Cortex of kidney (tissue), 1 donor: ENCODE results near the gene SLC35F4.

Experiments used
- DNase-seq: peaks from one replicate; lab custom pipeline; 2025; lab: John Stamatoyannopoulos, UW

SLC35F4 gene

GRCh38 chr14:57617510-57617909 is 248.4 kb downstream of the SLC35F4 start:
- DNase-seq: no peak

DNA sequence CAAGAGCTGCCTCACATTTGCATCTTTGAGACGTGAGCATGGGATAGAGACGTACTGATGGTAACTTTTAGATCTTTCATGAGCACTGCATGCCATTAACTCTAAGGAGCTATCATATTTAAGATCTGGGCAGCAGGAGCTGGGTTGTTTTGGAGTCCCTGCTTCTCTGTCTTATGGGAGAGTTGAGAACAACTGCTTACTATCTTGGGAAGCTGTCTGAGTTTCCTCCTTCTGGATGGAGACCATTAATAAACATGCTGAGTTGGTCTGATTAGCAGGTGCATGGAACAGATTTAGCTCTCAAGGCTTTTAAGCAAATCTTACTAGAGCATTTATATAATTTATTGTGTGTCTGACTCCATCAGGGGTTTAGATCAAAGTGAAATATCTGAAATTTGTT is 252.9 kb downstream of the SLC35F4 start:
- DNase-seq: no peak

- no peak for DNase-seq
These were observed 254.3 kb downstream of the SLC35F4 start for GRCh38 chr14:57611555-57612075.

- DNase-seq: no peak
These were observed 255.3 kb downstream of the SLC35F4 start for GRCh38 chr14:57610631-57611030.

DNA sequence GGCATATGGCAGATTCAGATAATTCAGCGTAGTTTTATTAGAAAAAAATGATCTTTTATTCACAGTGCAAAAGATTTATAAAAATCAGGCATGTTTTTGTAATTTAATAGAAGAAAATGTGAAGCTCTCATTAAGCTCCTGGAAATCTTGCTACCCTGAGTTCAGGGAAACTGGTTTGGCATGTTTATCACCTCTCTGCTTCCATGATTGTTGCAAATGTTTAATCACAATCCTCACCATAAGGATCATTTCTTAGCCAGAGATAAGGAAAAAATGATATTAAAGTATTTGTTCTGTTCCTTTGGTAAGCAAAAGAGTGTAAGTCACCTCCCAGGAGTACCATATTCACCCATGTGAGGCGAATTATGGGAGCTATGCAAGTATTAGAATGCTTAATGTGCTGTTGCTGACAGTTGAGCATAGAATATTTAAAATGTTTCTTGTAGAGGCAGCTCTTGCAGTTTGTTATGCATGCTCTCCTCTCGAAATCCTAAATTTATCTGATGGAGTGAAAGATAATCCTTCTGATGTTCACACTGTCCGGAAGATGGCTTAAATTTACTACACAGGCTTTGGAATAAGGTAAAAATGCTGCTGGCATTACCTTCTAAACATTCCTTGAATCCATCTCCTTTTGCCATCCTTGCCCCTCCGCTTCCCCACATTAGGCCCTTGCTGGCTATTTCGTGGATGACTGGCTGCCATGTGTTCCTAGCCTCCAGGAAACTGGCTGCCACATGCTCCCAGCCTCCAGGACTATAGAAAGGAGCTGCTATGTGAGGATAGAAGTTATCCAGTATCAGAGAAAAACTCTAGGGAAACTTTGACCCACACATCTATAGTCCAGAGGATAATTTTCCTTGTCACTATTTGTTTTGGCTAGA is 256.5 kb downstream of the SLC35F4 start:
- DNase-seq: no peak

GRCh38 chr14:57607086-57607485 is 258.8 kb downstream of the SLC35F4 start:
- no peak for DNase-seq

DNA sequence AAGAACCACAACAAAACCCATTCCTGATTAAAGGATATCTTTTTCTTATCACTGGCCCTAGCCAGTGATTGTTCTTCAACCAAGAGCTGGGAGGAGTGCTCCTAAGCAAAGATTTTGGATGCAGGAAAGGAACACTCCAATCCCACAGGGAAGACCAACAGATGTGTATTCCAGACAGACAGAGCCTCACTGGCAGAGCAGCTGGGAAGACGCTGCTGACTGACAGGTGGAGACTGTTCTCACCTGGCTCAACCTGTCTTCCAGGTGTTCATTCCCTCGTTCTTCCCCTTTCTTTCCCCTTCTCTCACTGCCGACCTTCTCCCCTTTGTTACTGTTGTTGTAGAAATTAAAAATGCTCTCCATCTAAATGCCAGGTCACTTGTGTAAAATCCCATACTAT is 282.5 kb downstream of the SLC35F4 start:
- DNase-seq: no peak

- no peak for DNase-seq
These were observed 283.1 kb downstream of the SLC35F4 start for GRCh38 chr14:57582746-57583145.

- DNase-seq: no peak
These were observed 287.1 kb downstream of the SLC35F4 start for GRCh38 chr14:57578801-57579200.

DNA sequence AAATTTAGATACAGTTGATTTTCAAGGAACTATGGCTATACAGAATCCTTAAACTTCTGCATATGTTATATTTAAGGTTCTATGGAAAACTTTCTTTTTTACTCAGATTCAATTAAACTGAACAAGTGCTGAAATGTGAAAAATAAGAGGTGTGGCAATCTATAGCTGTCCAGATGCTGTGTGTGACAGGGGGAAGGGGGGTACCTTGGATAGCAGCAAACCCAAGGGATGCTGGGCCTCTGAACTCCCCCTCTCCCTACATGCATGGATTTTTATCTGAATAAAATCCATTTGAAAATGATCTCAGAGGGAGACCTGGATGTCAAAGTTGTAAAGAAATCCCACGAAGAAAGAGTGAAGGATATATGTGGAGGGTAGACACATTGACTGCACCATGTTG is 289.4 kb downstream of the SLC35F4 start:
- DNase-seq: no peak

GRCh38 chr14:57575482-57575881 is 290.4 kb downstream of the SLC35F4 start:
- no peak for DNase-seq

DNA sequence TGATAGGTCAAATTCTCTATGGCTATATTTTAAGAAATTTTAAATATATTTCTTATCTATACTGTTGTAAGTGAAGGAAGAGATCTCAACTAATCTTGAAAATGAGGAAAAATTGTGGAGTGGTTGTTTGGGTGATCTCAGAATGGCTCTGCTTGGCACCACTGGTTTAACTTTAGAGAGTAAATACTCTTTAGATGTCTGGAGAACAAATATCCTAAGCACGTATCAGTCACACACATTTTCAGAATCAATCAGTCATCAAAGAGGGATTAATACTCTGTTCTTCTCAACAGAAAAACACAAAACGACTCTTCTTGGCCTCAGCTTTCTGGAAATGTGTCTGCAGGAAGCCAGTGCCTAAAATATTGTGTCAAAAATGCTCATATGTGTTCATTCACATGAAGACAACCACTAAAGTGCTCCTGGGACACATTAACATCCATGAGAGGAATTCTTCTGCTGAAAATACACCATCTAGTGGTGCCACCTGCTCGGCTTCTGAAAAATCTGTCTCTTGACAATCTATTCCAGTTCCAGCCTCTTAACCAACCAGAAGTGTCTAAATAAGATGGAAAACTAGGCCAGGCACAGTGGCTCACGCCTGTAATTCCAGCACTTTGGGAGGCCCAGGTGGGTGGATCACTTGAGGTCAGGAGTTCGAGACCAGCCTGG is 291.1 kb downstream of the SLC35F4 start:
- DNase-seq: no peak

DNA sequence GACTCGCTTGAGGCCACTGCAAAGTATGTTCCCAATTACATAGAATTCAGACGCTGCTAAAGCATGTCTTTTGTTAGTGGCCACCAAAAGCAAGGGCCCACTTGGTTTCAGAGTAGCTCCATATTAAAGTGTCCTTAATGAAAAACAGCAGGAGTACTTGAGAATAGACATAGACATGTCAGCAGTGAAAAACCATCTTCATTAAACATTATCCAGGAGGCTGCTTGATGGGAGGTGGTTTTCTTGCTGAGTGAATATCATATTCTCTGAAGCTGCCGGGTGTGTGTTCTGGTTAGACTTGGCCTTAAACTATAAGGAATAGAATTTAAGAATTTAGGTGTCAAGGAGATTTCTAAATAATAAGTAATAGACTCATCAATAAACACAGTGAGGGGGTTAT is 292.7 kb downstream of the SLC35F4 start:
- no peak for DNase-seq

DNA sequence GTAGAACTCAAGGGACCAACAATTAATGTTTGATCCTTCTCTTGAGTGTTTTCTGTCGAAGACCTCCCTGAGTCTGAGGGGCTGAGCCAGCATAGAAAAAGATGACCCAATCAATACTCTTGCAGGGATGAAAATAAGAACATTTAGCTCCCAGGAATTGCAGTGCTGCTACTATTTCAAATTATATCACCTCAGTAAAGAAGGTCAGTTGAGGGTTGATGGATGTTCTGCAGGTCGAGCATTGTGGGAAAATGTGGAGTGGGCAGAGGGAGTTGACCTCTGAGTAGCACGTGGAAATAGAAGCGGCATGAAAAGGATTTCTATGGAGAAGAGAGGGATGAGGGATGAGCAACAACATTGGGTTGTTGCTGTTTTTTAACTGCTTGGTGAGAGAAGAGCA is 297.3 kb downstream of the SLC35F4 start:
- DNase-seq: no peak

DNA sequence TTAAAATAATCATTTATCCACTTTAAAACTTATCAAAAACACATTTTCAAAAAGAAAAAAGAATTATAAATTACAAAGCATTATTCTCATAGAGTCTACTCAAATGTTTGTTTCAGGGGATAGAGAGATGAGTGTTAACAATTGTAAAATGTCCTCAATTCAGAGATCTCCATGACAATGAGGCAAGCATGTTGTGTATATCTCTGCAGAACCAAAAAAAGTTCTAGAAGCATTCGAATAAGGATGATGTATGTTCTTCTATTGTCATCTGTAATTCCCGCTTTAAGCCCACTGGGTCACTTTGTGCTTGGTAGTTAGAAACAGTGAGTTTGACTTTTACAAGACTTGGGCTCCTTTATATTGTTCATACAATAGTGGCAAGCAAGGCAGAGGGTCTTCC is 298.7 kb downstream of the SLC35F4 start:
- no peak for DNase-seq

DNA sequence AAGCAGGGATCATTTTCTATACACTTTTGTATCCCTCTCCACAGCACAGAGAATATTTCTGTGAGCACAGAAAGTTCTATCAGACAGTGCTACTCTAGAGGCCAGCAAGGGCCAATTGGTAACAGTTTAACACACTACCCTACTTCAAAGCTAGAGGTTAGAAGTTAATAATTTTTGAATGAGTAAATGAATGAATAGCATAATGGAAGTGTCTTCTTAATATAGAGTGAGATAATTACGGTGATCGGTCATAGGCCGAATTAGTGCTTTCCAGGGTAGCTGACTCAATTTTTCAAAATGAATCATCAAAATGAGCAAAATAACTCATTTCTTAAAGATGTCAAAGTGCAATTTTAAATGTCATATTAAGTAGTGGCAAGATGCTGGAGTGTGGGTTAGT is 305.2 kb downstream of the SLC35F4 start:
- no peak for DNase-seq

DNA sequence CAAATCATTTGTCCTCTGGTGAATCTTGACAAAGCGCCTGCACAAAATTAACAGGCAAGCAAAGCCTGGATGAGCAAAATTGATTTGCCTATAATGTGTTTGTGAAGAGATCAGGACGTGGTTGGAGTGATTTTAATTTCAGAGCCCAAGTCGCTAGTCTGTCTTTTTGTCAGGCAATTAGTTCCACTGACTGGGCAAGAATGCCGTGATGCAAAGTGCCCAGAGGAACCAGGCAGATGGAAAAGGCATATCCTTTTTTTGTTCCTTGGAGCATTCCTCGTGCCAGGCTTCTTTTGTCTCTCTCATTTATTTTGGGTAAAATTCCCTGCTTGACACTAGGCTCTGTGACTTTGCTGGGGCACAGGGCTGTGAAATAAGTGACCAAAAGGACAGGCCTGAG is 306.3 kb downstream of the SLC35F4 start:
- DNase-seq: no peak

DNA sequence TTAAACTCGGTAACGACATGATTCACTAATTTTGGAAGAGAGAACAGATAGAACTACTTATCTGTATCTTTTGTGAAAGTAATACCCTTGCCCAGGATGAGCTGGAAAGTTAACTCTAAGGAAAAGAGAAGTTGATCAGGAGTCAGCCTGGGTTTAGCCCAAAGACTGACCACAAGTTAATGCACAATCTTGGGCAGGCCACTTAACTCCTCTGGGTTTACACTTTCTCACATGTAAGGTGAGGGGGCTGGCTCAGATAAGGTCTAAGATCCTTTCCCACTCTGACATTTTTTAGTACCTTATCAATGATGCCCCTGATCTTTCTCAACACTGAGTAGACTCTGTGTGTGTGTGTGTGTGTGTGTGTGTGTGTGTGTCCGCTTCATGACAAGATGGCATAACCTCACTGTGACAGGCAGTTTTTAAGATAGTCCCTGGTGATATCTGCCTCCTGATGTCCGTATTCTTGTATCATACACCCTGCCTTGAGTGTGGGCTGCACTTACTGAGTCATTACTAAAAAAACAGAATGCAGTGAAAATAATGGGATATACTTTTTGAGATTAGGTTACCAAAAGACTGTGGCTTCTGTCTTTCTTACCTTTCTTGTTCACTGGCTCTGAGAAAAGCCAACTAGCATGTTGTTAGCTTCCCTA is 316.0 kb downstream of the SLC35F4 start:
- DNase-seq: no peak

- no peak for DNase-seq
These were observed 316.8 kb downstream of the SLC35F4 start for GRCh38 chr14:57549016-57549564.

GRCh38 chr14:57547131-57547530 is 318.8 kb downstream of the SLC35F4 start:
- DNase-seq: no peak

DNA sequence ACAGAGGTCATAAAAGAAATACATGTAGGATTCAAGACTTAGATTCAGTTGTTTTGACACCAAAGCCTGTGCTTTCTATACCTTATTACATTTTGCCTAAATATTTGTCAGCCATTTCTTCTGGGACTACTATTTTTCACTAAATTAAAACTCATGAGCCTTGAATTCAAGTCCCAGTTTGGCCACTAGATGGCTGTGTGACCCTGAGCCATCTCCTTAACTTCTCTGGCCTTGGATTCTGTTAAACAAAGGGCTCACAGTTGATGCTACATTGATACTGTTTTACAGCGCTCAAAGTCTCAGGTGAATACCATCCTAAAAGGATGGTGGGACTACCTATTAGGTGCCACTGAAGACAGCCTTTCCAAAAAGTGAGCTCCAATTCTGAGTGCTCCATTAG is 332.7 kb downstream of the SLC35F4 start:
- no peak for DNase-seq

DNA sequence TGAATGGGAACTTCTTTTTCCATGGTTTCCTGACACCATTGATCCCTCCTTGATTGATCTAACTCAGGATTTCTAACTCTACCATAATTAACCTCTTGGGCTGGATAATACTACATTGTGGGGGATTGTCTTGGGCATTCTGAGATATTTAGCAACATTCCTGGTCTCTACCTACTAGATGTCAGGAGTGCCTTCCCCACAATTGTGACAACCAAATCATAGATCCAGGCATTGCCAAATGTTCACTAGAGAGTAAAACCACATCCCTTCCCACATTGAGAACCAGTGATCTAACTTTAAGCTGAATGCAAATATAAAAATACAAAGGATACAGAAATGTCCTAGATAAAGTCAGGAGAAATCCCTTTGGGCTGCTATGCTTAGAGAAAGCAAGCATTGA is 335.3 kb downstream of the SLC35F4 start:
- no peak for DNase-seq
